GM19351 (cell line): Measurements from ENCODE around the gene METTL26.

Source experiments
- ATAC-seq: cut with Tn5 transposase; IDR thresholded peaks from one replicate; pipeline ENCODE4 v1.9.1; 2021; ENCODE audit warnings: mild to moderate bottlenecking, moderate library complexity; ENCODE audit not compliant: unreplicated experiment

The METTL26 gene

DNA sequence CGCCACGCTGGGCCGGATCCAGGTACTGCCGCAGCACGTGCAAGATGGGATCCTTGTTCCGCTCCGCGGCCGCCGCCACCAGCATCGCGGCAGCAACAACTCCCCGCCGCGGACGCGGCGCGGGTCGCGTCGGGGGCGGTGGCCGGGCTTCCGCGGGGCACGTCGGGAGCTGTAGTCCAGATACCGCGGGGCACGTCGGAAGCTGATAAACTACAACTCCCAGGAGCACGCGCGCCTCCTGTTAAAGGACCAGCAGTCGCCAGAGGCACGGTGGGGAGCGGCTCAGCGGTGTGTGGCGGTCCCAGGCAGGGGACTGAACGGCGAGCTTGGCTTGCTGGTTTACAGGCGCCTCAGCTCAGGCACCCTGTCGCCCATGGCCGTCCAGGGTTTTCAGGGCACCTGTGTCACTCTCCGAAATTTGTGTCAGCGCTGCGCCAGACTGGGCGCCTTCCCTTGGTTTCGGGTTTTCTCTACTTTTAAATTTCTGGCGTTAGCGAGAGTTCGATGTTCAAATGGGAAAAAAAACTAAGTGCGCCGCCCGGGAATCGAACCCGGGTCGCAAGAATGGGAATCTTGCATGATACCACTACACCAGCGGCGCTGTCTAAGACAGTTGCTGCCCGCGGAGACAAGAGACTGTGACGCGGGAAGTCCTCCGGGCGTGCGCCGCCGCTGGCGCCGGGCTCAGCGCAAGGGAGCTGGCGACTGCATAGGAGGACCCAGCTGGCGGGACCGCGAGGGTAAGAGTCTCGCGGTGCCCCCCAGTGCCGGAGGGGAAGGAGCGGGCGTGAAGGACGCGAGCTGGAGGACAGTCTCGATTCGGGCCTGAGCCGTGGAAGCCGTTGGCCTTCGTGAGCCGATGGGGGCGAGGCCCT, at the start of gene METTL26:
TSS of gene METTL26 (minus strand) at position 100 of the 875 bp plus-strand sequence. CDS start at position 85, 15 bp downstream.
- peak; percentile 80 for ATAC-seq

- no peak for ATAC-seq
Observed at GRCh38 chr16:684961-685696, 49.0 kb upstream of the METTL26 start.

GRCh38 chr16:684071-684794, 48.1 kb upstream of the METTL26 start, which contains the start of gene JMJD8:
Gene JMJD8, minus strand, starts transcription at chr16:684334. Its CDS starts 15 bp downstream, at chr16:684319.
- peak; percentile 79 for ATAC-seq

GRCh38 chr16:683396-684070, 47.4 kb upstream of the METTL26 start:
- ATAC-seq: no peak

DNA sequence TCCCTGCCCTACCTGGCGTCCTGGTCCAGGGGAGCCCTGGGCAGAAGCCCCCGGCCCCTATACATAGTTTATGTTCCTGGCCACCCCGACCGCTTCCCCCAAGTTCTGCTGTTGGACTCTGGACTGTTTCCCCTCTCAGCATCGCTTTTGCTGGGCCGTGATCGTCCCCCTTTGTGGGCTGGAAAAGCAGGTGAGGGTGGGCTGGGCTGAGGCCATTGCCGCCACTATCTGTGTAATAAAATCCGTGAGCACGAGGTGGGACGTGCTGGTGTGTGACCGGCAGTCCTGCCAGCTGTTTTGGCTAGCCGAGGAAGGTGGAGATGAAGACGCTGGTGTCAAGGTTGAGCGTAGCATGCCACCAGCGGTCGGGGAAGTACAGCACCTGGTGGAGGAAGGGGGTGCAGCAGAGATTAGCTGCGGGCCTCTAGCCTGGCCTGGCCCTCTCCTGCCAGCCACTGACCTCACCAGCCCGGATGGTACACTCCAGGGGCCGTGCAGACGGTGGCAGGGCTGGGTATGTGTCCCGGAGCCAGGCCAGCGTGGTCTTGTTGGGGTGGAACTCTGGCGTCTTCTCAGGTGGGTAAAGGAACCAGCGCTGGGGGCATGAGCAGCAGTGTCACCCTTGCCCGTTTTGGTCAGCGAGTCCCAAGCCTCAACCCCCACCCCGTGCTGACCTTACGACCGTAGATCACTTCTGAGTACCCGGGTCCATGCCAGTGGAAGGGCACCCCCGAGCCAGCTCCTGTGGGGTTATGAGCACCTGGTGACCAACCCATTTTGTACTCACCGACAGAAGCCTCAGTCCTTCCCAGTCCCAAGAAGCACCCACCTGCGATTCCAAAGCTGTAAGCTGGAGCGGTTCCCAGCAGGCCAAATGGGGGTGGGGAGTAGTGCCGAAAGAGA, 46.6 kb upstream of the METTL26 start:
- ATAC-seq: no peak

DNA sequence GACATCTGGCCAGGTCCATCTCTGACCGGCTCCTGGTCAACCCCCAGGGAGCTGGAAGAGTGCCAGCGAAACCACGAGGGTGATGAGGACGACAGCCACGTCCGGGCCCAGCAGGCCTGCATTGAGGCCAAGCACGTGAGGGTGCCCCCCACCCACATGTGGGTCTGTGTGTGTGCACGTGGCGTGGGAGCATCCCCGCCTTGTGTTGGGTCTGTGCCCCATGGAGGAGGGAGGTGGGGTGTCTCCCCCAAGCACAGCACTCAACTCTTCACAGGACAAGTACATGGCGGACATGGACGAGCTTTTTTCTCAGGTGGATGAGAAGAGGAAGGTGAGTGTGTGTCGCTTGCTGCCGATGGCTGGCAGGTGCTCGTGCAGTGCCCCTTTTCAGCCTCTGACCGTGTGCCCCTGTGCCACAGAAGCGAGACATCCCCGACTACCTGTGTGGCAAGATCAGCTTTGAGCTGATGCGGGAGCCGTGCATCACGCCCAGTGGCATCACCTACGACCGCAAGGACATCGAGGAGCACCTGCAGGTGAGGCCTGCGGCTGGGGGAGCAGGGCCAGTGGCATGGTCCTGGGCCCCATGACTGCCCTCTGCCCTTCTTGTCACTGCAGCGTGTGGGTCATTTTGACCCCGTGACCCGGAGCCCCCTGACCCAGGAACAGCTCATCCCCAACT, 45.8 kb upstream of the METTL26 start:
- no peak for ATAC-seq

DNA sequence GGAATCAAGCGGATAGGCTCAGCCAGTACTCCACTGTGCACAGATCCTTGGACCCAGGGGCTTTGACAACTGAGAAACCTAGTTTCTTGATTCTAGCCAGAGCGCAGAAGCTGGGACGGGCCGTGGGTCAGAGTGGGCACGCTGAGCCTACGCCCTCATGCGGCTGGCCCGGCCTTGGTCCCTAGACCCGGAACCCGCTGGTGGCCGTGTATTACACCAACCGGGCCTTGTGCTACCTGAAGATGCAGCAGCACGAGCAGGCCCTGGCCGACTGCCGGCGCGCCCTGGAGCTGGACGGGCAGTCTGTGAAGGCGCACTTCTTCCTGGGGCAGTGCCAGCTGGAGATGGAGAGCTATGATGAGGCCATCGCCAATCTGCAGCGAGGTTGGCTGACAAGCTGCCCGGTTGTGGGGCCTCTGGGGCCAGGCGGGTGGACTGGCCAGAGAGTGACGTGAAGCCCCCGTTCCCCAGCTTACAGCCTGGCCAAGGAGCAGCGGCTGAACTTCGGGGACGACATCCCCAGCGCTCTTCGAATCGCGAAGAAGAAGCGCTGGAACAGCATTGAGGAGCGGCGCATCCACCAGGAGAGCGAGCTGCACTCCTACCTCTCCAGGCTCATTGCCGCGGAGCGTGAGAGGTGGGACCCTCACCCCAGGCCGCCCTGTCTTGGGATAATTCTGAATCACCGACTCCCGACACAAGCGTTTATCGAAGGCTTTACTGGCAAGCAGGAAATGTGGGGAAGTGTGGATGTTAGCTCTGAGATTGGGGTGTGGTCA, 45.1 kb upstream of the METTL26 start:
- ATAC-seq: no peak

- no peak for ATAC-seq
Observed at GRCh38 chr16:680625-680945, 44.5 kb upstream of the METTL26 start.

GRCh38 chr16:679814-680624, 43.9 kb upstream of the METTL26 start, which contains the start of gene STUB1:
Gene STUB1, plus strand, starts transcription at chr16:680410. Its CDS starts 116 bp downstream, at chr16:680526.
- ATAC-seq: peak; percentile 38

DNA sequence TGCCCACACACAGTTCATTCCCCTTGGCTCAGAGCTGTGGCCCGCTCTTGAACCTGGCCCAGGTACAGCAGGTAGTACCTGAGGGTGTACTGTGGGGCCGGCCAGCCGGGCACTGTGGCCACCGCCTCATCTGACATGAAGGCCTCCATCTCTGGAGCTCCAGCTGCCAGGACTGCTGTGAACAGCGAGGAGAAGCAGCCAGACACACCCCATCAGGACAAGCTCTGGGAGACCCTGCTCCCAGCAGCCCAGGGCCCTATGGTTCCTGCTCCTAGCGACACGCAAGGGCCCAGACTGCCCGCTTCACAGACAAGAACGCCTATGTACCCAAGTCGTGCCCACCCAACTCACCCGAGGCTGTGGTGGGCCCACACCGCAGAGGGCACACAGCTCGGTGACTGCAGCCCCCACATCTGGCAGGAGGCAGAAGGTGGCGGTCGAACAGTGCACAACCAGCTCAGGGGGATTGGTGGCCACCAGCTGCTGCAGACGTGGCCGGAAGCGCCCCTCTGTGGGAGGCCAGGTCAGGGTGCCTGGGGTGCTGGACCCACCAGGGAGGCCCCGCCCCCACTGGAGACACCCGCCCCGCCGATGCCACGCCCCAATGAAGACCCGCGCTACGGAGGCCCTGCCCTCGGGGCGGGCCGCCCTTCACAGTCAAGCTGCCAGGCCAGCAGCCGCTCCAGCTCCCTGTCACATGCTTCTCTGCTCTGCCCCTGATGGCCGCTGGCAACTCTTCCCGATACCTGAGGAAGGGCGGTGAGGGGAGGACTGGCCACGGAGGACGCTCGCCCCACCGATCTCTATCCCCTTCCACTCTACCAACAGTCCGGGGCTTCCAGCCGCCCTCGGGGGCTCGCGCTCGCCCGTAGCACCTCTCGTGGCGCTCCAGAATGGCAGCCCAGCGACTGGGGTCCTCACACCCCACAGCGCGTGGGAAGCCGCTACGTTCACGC, 43.0 kb upstream of the METTL26 start:
- ATAC-seq: no peak

DNA sequence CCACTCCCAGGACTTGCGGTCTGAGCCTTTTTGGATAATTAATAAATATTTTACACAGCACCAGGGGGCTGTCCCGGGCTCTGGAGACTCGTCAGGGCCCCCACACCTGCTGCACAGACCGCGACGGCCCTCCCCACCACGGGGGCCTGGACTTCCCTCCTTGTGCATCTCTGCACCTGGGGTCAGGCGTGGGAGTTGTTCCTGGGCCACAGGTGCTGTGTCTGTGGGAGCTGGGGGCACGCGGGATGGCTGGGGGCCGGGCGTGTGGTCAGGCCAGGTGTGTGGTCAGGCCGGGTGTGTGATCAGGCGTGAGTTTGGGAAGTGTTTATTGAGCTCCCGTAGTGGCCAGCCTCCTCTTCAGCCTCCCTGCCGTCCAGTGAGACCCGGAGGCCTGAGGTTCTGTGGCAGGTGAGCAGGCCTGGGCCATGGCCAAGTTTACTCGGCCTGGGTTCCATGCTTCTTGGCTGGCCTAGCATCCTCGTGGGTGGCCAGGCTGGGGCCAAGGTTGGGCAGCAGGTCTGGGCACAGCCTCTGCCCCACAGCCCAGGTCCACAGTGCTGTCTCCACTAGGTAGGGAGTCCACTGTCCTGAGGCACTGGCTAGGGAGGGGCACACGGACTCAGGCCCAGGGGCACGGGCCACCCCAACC, 42.2 kb upstream of the METTL26 start:
- ATAC-seq: no peak

DNA sequence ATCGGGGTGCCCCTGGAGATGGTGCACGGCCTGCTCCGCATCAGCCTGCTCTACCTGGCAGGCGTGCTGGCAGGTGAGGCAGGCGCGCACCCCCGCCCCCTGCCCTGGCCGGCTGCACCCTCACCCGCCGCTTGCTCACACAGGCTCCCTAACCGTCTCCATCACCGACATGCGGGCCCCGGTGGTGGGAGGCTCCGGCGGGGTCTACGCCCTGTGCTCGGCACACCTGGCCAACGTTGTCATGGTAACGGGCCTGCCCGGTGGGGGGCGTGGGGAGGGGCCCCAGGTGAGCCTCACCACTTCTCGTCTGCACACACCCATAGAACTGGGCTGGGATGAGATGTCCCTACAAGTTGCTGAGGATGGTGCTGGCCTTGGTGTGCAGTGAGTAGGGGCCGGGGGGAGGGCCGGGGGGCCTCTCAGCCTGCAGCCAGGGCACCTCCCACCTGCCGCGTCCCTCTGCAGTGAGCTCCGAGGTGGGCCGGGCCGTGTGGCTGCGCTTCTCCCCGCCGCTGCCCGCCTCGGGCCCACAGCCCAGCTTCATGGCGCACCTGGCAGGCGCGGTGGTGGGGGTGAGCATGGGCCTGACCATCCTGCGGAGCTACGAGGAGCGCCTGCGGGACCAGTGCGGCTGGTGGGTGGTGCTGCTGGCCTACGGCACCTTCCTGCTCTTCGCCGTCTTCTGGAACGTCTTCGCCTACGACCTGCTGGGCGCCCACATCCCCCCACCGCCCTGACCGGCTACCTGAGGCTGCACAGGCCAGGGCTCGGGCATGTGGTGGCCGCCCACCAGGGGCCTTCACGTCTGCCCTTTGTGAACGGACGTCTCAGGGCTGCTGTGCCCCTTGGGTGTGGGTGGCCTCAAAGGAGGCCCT, 41.4 kb upstream of the METTL26 start:
- ATAC-seq: no peak

- ATAC-seq: no peak
Observed at GRCh38 chr16:676913-677312, 40.8 kb upstream of the METTL26 start.

DNA sequence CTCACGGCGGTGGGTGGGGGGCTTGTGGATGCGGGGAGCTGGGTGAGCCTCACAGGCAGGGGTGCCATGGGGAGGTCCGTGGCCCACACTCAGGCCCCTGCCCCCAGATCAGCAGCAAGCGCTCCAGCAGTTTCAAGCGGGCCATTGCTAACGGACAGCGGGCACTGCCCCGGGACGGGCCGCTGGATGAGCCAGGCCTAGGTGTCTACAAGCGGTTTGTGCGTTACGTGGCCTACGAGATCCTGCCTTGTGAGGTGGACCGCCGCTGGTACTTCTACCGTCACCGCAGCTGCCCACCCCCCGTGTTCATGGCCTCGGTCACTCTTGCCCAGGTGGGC, 40.4 kb upstream of the METTL26 start:
- ATAC-seq: no peak
